Astrocyte of the hippocampus (primary cell): ENCODE data around the gene TTBK2.
"Not testable (repeated sequence)": the region's sequence is repeated elsewhere in the genome, so short reads cannot be mapped to it uniquely, and the experiment has no call there.

Source experiments
- DNase-seq: peaks from one replicate; pipeline ENCODE4 v3.0.0; 2011; ENCODE audit warnings: low read depth, low spot score

TTBK2 gene

GRCh38 chr15:42764154-42764731, 156.3 kb downstream of the TTBK2 start:
- not testable (repeated sequence) for DNase-seq

- DNase-seq, result not testable (repeated sequence)
Observed at GRCh38 chr15:42761813-42762212, 158.8 kb downstream of the TTBK2 start.

- no peak for DNase-seq
Observed at GRCh38 chr15:42760759-42761158, 159.8 kb downstream of the TTBK2 start.

- DNase-seq, result no peak
Observed at GRCh38 chr15:42759093-42759492, 161.5 kb downstream of the TTBK2 start.

- DNase-seq, result no peak
Observed at GRCh38 chr15:42750306-42750705, 170.3 kb downstream of the TTBK2 start.

GRCh38 chr15:42749266-42749665, 171.3 kb downstream of the TTBK2 start:
- no peak for DNase-seq

- DNase-seq, result no peak
Observed at GRCh38 chr15:42744195-42744594, 176.4 kb downstream of the TTBK2 start.

- DNase-seq, result no peak
Observed at GRCh38 chr15:42742149-42742548, 178.4 kb downstream of the TTBK2 start.

GRCh38 chr15:42741710-42742109, 178.9 kb downstream of the TTBK2 start:
- no peak for DNase-seq

- DNase-seq, result no peak
Observed at GRCh38 chr15:42737529-42738328, 182.8 kb downstream of the TTBK2 start.

GRCh38 chr15:42736793-42737528, 183.6 kb downstream of the TTBK2 start, which contains the start of gene CDAN1:
TSS of gene CDAN1 (minus strand) at chr15:42737128. CDS start at chr15:42737102, 26 bp downstream.
- peak; percentile 96 for DNase-seq

GRCh38 chr15:42736178-42736792, 184.3 kb downstream of the TTBK2 start:
- peak; percentile 53 for DNase-seq

GRCh38 chr15:42735382-42736165, 185.0 kb downstream of the TTBK2 start:
- no peak for DNase-seq

- DNase-seq, result no peak
Observed at GRCh38 chr15:42734076-42734672, 186.4 kb downstream of the TTBK2 start.

- no peak for DNase-seq
Observed at GRCh38 chr15:42733027-42733426, 187.6 kb downstream of the TTBK2 start.

GRCh38 chr15:42732095-42732827, 188.3 kb downstream of the TTBK2 start:
- no peak for DNase-seq

- DNase-seq, result no peak
Observed at GRCh38 chr15:42731461-42731860, 189.1 kb downstream of the TTBK2 start.

- DNase-seq, result no peak
Observed at GRCh38 chr15:42730536-42730935, 190.0 kb downstream of the TTBK2 start.

- no peak for DNase-seq
Observed at GRCh38 chr15:42730135-42730534, 190.4 kb downstream of the TTBK2 start.

GRCh38 chr15:42729409-42729808, 191.2 kb downstream of the TTBK2 start:
- DNase-seq, result no peak
